HG02870 (cell line): ENCODE measurements around the gene AOPEP.
A peak's percentile ranks its signal among the peaks of the same experiment; 100 is the strongest.

Source experiments
- ATAC-seq: cut with Tn5 transposase; IDR thresholded peaks from one replicate; pipeline ENCODE4 v1.9.1; 2021; ENCODE audit warnings: mild to moderate bottlenecking, moderate library complexity; ENCODE audit not compliant: unreplicated experiment

Gene AOPEP

DNA sequence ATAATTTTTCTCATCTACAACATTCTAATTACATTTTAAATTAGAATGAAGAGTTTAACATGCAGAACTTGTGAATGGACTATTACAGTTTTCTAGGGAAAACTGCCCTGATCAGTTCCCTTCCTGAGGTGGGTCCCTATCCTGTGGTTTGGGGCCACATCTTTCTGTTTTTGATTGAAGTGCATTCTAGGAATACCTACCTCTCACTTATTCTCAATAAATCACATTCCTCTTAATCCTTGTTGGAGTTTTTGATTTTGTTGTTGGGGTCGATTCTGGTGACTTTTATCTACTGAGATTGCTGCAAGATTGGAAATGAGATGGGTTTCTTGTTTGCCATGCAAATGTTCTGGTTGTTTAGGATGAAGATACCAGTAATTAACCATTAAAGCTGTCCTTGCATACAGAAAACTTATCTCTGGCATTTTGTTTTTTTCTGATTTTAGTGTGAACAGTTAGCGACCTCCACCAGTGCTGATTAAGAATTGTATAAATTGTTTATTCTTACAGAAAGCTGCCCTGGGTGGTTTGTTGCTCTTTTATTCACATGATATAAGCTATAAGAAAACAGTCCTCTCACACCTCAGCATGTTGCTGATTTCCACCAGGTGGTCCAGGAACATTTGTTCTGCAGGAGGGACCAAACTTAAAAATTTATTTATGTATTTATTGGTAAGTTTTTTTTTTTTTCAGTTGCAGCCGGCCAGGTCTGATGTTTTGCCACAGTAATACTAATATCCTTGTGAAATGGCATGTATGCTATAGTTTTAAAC lies 321.1 kb downstream of the AOPEP start:
- ATAC-seq, result no peak

DNA sequence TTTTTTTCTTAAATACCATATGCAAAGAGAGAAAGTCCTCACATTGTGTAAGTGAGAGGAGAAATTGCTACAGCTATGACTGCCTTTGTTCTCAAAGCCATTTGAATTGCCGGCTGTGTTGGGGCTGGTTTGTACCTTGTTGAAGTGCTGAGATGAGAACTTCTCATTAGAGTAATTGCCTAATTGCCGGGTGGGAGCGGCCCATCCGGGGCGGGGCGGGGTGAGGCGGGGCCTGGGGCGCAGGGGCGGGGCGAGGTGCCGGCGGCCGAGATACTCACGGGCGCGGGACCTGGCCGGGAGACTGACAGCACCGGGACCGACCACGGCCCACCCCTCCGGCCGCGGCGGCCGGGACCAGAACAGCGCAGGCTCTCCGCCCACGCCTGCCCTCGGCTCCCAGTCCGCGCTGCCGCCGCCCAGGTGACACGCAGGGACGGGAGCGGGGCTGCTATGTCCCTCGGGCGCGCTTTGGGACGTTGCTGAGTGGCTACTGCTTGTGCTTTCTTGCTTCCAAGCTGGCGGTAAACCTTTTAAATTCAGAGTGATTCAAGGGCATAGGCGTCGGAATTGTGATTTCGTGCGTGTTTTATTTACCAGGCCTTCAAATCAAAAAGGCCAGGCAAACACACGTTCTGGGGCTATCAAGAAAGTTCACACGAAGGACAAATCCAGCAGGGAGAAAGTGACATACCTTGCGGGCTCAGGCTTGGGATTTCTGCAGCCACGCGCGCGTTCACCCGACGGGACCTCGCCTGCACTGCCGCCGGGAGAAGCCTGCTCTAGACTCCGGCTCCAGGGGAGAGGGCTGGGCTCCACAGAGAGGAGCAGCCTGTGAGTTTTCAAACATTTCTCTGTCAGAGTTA lies 322.0 kb downstream of the AOPEP start:
- ATAC-seq, result peak; percentile 71

DNA sequence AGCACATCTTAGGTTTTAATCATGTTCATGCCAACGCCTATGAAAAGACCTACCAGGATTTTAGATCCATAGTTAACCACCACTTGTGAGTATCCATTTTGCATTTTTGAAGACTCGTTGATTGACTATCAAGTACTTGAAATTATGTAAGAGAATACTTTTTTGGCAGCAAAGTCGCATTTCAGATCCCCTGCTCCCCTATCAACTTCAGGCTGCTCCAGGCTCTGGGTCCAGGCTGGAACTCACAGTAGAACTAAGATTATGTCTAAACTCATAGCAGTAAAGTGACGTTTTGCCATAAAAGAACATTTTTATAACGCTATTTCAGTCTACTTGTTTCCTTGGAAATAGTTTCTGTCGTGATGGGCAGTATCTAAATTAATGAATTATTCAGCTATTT lies 323.3 kb downstream of the AOPEP start:
- ATAC-seq, result no peak

DNA sequence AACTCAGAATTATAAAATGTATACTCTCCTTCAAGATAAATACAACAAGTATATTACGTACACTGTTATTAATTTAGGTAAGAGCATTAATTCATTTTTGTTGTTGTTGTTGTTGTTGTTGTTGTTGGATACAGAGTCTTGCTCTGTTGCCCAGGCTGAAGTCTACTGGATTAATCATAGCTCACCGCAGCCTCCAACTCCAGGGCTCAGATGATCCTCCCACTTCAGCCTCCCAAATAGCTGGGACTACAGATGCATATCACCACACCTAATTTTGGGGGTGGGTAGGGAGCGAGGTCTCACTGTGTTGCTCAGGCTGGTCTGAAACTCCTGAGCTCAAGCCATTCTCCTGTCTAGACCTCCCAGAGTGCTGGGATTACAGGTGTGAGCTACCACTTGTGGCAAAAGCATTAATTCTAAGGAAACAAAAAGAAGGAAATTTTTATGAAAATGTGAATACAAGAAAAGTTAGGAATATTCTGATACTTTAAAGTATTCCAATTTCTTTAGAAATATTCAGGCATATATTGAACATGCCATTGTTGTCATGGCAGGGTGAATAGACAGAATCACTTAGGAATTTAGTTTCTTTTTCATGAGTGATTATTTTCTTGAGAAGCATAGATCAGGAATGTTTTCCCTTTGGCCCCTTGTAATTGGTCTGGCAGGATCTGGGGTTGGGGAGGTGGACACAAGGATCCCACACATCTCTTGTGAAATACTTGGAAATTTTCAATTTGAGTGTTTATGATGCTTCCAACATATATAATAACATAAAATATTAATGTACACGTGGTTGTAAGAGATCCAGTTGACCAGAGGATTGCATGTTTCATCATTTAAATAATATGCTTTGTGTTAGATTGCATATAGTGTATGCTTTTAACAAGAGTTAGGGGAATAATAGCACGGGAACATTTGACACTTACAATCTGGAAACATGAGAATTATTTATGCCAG lies 327.4 kb downstream of the AOPEP start:
- ATAC-seq, result no peak

DNA sequence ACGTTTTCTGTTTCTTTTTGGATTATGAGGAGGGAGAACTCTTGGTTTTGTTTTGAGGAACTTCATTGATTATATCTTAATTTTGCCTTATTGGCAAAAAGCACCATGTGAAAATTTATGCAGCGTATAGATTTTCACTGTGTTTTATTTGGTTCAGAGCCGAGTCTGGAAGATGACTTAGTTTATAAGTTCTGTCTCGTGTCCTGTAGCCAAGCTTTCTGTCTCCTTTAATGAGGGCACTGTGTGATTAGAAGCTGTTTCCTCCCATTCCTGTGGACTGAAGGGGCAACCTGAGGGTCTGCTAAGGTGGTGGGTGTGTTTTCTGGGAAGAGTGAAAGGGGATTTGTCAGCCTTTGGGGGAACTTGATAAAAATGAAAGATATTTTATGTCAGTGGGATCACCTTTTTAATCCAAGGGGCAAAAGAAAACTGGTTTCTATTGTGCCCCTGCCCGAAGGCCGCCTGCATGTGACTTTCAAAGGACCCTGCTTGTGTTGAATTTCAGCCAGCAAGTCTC lies 328.9 kb downstream of the AOPEP start:
- ATAC-seq, result no peak

DNA sequence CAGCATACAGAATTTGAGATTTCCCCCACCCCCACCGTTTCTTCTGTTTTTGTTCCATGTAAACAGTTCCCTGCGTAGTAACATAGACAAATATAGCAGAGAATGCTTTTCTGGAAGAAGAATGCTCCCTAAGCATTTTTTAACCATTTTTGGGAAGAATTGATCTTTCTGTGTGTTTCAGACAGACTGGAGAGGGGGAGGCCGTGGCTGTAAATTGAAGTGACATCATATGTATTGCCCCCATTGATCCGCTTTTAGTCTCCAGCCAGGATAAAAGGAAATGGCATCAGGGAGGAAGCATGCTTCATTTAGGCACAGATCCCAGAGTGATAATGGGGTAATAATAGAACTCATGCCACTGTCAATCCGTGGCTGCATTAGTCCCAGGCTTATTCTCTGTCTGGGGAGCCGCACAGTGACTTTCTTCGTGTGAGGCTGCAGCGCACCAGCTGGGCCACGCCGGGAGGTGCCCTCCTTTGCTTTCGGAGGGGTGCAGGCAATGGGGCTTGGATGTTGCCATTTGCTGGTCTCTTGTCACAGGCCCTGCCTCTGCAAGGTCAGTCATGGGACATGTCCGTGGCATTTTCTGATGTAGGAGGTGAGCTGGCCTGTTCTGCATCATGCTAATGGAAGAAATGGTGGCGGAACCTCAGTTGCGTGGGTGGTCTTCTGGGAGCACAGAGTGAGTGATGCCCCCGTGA lies 329.5 kb downstream of the AOPEP start:
- no peak for ATAC-seq

DNA sequence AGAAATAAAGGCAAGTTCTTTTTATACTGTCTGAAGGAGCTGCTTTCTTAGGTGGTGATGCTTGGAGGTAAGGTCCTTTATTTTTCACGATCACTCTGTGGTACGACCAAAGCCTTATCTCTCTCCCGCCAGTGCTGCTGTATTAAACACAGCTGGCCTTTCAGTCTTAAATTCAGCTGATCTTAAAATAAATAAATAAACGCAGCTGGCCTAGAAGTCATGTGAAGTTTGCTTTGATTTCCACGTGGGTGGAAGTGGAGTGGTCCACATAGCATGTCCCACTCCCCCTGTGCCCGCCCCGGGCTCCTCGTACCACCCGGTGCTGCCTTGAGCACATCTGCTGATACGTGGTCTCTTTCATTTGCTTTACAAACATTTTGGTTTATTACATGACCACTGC lies 330.6 kb downstream of the AOPEP start:
- no peak for ATAC-seq

DNA sequence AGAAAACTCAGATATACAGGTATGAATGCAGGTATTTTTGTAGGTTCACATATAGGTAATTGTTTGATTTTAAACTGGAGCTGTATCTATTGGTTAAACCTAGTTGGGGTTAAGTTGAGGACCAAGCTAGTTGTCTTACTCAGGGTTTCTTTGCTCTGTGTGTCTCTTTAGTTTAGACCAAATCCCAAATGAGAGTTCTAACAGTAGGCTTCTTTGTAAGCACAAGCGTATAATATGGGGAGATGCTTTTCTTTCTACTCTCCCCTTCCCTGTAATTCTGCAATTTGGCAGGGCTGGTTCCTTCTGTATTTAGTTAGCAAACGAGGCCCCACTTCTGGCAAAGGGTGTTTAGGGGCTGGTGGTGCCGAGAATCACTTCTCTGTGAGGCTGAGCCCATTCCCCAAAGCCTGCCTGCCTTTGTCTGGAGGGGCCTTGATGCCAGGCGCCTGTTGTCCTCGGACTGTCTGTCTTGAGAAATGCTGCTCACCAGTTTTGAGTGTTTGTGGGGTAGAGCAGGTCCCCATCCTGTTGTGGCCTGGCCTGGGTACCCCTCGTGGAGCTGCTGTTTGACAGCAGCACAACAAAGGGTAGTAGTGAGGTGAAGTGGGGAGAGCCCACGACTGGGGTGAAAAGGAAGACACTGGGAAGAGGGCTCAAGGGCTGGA lies 331.8 kb downstream of the AOPEP start:
- no peak for ATAC-seq

DNA sequence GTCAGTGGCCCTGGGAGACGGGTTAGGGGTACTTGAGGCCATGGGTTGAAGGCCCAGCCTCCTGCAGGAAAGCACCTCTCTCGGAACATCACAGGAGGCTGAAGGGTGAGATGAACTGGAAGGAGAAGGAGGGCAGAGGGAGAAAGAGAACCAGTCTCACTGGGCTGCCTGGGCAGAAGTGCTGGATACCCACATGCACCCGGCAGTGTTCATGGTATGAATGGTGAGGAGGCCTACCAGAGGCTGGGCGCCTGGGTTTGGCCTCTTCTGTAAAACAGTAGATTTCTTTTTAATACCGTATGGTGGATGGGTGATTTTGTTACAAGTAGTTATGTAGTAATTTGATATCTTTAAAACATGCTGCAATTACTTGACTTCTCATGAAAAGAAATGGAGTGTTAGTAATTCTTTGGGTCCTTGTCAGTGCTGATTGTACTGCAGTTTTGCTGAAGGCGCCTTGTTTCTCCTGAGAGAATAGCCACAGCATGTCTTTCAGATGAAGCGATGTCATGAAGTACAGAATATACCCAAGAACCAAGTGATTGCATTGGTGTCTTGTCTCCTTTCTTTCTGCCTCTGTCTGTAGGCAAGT lies 332.4 kb downstream of the AOPEP start:
- ATAC-seq, result no peak

DNA sequence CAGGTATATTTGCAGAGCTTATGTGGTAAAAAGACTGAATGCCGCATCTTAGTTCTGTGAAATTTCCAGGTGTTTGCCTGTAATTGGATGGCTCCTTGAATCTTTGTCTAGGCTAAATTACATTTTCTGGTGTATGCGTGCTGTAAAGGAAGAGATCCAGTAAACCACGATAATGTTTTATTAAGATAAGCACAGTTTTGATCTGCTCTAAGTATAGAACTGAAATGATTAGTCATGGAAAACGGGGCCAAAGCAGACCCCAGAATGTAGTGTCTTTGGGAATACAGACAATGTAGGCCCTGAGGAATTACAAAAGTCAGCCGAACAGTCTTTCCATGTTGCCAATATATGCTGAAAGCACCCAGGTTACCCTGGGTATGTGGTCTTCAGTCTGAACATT lies 333.7 kb downstream of the AOPEP start:
- ATAC-seq, result no peak

DNA sequence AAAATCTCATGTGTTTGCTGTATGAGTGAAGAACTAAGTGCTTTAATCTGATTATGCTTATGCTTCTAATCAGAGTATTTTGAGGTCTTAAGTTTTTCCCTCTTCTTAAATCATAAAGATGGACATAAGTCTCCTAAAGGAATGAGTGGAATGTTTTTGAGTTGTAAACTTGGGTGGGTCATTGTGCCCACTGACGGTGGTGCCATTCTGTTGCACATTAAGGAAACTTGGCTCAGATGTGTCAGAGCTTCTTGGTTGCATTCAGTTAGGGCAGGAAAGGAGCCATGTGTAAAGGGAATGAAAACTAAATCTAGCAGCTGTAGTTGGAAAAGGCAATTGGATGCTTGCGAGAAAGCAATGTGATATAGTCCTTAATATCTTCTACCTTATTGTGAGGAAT lies 334.4 kb downstream of the AOPEP start:
- ATAC-seq, result no peak

DNA sequence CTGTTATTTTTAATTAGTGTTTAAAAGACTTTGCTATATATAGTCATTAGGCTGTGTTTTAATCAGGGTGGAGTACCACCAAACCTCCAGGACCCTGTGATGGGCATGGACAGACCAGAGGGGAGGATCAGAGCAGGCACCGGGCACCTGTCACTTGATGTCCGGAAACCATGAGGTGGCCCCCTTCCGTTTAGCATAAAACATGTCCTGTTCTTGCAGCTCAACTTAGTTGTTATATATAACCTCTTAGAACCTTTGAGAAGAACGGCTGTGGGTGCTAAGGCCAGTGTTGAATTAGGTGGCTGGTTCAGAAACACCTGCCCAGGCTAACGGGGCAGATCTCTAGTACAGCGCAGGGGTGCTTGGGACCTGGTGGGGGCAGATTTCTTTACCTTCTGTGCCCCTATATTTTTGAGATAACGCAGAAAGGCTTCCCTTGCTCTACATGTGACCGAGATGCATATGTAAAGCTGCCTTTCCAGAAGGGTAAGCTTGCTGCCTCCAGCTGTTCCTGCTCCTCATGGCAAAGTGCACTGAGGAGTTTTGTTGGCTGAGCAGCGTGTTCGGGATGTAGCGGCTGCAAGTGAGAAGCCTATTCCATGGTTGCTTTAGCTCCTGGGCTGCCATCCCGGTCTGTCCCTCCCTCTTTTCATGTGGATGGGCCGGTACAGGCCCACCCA lies 335.6 kb downstream of the AOPEP start:
- no peak for ATAC-seq

DNA sequence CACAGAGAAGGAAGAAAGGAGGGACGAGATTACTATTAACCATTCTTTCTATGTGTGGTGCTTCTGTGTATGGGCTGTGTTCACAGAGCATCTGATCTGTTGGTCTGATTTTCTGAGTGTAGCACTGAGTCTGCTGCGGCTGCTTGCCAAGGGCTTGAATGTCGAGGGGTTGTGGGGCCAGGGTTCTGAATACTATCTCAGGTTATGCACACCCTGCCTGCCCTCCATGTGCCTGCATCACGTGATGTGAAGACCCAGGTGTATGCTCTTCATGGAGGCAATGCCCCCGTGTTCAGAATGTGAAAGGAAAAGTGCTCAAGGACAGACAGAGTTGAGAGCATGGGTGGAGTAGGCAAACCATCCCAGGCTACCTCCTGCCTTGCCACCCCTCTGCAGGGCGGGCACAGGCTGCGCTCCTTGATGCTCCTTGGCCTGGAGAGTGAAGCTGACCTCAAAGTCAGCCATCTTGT lies 336.1 kb downstream of the AOPEP start:
- no peak for ATAC-seq

DNA sequence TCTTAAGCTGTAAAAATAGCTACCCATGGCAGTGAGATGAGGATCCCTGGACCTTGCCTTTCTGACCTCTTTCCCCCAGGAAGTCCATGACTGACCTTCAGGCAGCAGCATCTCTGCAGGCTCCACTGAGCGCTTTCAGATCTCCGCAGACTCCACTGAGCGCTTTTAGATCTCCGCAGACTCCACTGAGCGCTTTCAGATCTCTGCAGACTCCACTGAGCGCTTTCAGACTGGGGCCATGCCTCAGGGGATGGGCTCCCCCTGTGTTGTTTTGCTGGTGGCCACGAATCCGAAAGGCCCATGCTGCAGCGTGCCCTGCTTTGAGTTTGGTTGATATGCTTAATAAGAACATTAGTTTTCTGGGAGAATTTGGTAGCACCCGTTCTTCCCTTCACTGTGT lies 336.8 kb downstream of the AOPEP start:
- ATAC-seq, result no peak

DNA sequence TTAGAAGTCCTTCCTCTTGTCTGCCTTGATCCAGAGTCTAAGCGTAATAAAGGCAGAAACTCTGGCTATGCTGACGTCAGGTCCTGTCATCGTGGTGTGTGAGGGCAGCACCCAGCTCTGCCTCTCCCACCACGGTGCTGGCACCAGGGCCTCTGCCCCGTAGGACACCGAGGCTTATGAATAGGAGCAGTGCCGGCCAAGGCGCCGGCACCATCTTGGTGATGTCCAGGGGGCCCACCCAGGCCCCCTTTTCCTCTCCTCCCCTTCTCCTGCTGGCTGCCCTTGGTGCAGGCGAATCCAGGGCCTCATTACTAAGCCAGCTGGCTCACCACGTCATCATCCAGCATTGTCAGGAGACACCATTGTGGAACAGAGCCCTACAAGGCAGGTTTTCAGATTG lies 338.7 kb downstream of the AOPEP start:
- no peak for ATAC-seq

DNA sequence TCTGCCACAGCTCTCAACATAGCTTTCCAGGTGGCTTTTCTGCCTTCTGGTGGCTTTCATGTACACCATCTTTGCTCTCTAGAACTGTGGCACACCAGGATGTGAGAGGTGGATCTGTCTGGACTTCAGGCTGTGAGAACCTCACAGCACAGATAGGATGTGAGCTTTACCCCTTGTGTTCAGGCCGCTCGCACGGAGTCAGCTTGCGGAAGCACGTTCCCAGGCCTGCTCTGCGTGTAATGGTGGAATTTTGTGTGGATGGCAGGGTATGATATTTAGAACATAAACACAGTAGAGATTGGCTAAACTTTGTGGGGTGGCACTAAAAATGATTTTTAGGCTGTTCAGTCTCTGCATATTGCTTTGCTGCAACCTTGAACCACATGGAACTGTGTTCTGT lies 340.6 kb downstream of the AOPEP start:
- no peak for ATAC-seq

DNA sequence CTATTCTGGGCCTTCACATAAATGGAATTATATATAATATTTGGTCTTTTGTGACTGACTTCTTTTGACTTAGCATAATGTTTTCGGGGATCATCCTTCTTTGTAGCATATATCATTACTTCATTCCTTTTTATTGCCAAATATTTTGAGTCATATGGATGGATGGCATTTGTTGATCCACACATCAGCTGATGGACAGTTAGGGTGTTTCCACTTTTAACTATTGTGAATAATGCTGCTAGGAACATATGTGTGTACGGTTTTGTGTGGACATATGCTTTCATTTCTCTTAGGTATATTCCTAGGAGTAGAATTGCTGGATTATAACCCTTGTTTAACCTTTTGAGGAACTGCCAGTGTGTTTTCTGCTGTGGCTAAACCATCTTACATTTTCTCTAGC lies 341.4 kb downstream of the AOPEP start:
- ATAC-seq, result no peak

DNA sequence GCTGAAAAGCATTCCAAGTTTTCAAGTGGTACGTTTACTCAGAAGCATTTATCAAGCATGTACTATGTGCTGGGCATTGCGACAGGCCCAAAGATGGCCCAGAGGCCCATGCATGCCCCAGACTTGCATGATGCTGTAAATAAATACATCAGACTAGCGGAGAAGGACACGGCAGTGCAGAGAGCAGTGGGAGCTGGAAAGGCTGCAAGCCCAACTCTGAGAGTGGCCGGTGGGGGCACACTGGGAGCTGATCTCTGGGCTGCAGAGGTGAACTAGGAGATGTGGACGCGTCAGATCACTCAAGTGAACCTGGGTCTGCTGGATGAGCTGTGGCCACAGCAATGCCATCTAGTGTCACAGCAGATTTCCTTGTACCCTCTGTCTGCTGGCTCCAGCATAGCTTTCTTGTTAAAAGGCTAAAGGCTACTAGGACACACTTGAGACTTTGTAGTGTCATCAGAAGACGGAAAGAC lies 344.1 kb downstream of the AOPEP start:
- no peak for ATAC-seq

DNA sequence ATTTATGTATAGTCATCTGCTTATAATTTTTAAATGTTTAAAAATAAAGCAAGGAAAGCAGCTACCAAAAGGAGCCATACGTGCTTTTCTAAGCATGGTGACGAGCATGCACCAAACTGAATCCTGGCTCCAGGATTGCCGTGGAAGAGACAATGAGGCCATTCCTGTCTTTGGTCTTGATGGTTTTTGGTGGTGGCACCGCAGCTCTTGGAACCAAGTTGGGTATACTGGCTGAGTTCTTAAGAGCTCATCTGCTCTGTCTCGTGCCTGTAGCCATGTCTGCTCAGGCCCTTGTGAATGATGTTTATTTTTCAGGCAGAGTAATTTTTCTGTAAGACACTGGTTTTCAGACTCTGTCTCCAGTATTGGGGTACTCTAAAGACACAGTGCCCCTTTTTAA lies 345.0 kb downstream of the AOPEP start:
- no peak for ATAC-seq
